Ureter (tissue), 1 donor: ENCODE measurements around the gene STX7. TPM values are rescaled to one million over a fixed set of nuclear protein-coding genes. Genes with fewer than 3 reads are reported as not detected.

ENCODE experiments used
- DNase-seq: peaks from one replicate; pipeline ENCODE4 v3.0.0-alpha.2; 2020; ENCODE audit warnings: low spot score
- total RNA-seq: library from RNA; stranded (reverse); gene quantifications from one replicate; pipeline ENCODE4 v1.2.4, GENCODE V29; 2023
- donor health status: DM: yes; HTN: yes; CAD: no.

The STX7 gene
- total RNA-seq, 1 donor from 2014 or later = 71.6 TPM

- DNase-seq = no peak
Observed at GRCh38 chr6:132506869-132507808, 5.8 kb downstream of the STX7 start.

- no peak for DNase-seq
Observed at GRCh38 chr6:132506461-132506860, 6.5 kb downstream of the STX7 start.

DNA sequence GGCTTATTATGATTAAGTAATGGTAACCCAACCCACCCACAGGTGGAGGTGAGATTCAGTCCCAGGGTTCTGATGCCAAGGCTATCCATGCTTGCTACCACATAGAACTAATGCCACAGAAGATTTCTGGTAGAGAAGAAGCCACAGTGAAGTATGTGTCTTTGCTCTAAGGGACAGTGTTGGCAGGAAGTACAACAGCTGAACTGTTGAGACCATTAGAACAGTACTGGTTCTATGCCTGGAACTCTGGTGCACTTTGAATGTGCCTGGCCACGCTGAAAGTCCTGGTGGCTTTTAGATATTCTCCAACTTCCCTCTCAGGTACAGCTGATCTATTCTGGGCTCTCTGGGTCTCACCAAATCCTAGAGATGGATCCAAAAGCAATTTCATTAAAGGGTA, 7.8 kb downstream of the STX7 start:
- DNase-seq = no peak

- no peak for DNase-seq
Observed at GRCh38 chr6:132504757-132505156, 8.2 kb downstream of the STX7 start.

DNA sequence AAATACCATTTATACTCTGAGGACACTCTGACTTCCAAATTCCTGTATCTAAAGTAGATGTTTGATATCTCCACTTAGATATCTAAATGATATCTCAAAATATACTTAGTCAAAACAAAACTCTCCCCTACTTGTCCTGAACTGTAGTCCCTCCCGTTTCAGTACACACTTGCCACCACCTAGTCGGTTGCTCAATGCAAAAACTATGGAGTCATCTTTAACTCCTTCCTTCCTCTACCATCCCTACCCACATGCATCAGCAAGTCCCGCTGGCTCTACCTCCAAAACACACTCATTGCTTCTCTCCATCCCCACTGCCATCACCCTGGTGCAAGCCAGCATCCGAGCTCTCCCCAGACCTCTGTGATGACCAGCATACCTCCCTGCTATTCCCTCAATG, 13.2 kb downstream of the STX7 start:
- DNase-seq = no peak

- no peak for DNase-seq
Observed at GRCh38 chr6:132498638-132499037, 14.3 kb downstream of the STX7 start.

- no peak for DNase-seq
Observed at GRCh38 chr6:132496519-132497180, 16.3 kb downstream of the STX7 start.

DNA sequence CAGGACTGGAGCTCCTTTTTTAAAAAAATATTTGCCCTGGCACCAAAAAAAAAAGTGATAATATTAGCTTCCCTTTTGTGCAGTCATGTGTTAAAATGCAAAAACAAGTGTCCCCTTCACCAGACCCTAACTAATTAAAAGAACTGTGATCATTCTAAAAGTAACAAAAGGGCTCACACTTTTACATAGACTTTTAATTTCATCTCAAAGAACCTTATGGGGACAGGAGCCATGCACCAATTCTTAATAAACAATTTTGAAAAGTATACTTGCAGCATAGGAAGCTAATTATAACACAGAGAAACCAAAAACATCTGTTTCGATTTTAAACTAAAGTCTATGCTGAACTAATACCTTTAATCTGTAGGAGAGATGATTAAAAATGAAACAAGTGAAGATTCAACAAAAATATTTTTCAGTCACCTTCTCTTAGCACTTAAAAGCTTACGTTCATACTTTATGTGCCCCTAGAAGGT, 17.3 kb downstream of the STX7 start:
- DNase-seq = no peak

GRCh38 chr6:132494954-132495353, 18.0 kb downstream of the STX7 start:
- no peak for DNase-seq

GRCh38 chr6:132491881-132492280, 21.0 kb downstream of the STX7 start:
- no peak for DNase-seq

DNA sequence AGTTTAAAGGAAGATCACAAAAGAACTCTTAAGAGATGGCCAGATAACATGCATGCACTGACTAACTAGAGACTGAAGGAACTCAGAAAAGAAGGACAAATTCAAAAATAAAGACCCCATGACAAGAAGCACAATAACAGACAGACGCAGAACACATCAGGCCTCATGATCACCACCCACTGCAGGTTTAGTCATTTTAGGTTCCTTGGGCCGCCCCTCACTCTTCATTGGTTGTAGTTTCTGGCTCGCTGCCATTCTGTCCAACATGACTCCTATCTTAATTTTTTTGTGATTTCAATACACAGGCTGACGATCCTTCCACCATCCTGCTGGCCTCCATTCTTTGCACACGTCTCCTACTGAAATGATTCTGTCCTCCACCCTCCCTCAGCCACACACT, 21.6 kb downstream of the STX7 start:
- DNase-seq = no peak

GRCh38 chr6:132490478-132491204, 22.3 kb downstream of the STX7 start:
- no peak for DNase-seq

DNA sequence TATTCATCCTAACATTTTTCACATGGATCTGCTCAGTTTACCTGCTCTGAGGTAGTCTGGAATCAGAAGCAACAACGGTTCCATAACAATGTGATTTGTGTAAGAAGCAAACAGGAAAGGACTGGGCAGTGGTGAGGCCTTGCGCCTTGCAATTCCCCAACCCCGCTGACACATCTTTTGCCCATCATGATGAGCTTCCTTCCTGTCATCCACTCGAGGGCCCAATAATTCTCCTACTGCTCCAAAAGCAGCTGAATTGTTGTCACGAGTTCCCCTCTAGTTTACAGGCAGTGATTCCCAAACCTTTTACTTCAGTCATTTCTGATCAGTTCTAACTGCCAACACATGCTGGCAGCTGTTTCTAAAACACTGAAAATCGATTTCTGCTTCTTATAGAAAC, 22.9 kb downstream of the STX7 start:
- no peak for DNase-seq

DNA sequence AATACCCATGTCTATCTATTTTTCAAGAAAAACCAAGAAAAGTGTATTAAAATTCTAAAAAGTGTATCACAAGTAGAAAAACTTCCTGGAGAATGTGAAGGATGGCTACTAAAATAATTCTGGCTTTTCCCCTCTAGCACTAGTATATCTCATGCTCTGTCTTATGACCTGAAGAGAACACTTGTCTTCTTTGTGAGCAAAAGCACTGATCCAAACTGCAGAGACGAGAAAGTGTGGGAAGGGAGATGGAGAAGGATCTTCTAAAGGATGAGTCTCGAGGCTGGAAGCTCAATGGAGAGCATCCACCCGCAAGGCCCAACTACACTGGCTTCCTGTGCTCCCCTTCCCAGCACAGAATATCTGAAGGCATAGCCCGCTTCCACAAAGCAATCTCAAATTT, 23.5 kb downstream of the STX7 start:
- DNase-seq = no peak

DNA sequence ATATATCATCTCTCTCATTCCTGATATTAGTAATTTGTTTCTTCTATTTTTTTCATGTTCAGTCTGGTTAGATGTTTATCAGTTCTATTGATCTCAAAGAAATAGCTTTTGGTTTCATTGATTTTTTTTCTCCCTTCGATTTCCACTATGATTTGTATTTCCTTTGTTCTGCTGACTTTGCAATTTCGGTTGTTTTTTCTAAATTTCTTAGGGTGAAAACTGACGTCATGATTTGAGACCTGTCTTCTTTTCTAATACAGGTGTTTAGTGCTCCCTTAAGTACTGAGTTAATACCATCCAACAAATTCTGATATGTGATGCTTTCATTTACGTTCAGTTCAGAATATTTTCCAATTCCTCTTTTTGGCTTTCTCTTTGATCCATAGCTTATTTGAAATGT, 25.2 kb downstream of the STX7 start:
- no peak for DNase-seq

GRCh38 chr6:132484680-132485018, 28.3 kb downstream of the STX7 start:
- DNase-seq = no peak

DNA sequence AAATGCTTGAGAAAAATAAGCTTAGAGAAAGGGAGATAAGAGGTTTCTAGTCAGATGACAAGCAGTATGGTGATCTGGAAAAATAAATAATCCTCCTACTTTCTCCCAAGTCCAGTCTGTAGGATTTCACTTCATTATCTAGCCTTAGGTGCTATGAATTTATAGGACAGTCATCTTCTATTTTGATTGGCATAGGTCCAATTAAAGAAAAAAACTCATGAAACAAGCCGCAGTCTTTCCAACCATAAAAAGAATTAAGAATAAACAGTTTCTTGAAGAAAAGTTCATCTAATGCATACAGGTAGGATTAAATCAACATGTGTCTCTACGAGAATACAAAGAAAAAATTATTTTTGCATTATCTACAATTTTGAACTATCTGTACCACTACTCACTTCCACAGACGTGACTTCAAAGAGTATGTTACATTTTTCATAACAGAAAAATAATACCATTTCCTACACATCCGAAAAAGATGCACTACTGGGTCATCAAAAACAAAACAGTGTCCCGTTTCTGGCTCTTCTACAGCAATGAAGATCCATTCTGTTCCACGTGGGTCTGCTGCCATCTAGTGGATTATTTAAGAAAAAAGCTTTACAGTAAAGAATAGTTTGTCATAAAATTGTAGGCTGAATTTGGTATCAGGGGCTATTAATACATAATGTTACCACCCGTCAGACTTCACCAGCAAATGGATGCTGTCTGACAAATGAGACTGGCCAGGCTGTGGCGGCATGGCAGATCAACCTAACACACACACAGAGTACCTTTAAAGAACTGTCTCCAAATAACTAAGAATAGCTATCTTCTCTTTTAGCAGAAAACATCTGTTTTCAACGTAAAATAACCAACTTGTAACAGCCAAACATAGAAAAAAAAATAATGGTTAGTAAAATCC, 28.9 kb downstream of the STX7 start:
- no peak for DNase-seq

DNA sequence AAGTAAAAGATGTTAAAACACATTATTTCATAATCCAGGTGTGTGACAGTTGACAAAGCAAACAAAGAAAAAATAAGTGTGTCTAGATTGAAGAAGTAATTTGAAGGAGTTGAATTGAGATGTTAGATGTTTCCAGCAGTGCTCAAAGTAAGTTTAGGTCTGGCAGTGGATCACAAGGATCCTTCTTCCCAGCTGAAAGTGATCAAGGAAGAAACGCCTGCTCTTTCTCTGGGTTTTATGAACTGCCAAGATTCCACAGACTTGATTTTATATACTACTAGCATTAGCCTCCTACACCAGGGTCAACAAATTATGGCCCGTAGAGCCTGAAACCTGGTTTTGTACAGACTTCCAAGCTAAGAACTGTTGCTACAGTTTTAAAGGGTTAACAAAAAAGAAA, 30.3 kb downstream of the STX7 start:
- DNase-seq = no peak

DNA sequence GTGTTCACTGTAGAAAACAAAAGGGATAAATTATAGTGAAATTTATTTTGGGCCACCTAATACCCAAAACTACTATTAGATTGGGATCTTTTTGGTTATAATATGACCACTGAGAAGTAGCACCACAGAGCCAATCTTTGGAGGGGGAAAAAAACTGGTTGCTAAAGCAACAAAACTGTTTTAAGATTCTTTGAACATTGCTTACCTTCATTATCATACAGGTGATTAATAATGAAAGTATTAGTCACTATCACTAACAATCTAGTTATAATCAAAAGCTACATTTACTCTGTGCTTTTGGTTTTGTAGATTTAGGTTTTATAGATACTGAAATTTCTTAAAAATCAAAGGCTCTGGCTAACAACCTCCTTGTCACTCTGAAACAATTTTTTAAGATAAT, 31.7 kb downstream of the STX7 start:
- DNase-seq = no peak

GRCh38 chr6:132479131-132479530, 33.8 kb downstream of the STX7 start:
- DNase-seq = no peak

GRCh38 chr6:132478674-132479073, 34.2 kb downstream of the STX7 start:
- DNase-seq = no peak

DNA sequence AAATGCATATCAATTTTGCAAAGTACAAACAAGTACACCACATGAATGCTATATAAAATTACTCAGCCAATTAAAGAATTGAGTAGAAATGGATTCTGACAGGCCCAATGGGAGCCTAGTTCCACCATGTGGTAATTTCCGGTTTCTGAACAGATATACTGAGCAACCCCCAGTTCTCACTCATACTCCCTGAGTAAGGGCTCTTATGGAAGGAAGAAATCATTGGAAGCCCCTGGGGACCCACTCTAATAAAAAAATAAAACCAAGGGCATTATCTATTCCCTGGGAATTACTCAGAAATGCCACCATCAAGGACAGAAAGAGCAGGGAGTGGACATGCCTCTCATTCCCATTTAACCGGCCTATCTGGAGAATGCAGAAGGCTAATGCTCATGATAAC, 34.6 kb downstream of the STX7 start:
- no peak for DNase-seq
